RWPE2 (cell line): ENCODE data around the gene FHIT.

Source experiments
- ATAC-seq: fragments of 200-7000 bp; cut with Tn5 transposase; 3 replicates; pipeline ENCODE4 v1.9.1; 2021; ENCODE audit warnings: low read depth
- DNase-seq: peaks from one replicate; pipeline ENCODE4 v3.0.0-alpha.2; 2020; ENCODE audit warnings: low spot score
- H3K27ac ChIP-seq: fragments of 450-650 bp; 2 replicates; pipeline ENCODE4 v1.5.1; 2017; ENCODE audit warnings: mild to moderate bottlenecking; ENCODE audit not compliant: poor library complexity, severe bottlenecking
- H3K27me3 ChIP-seq: fragments of 250-450 bp; sonication (Bioruptor Pico); 2 replicates; pipeline ENCODE4 v1.5.1; 2021; ENCODE audit warnings: mild to moderate bottlenecking, moderate library complexity; ENCODE audit not compliant: insufficient read depth, poor library complexity, severe bottlenecking
- H3K36me3 ChIP-seq: fragments of 250-450 bp; sonication (Bioruptor Pico); 2 replicates; pipeline ENCODE4 v1.5.1; 2020; ENCODE audit warnings: low read depth, mild to moderate bottlenecking, moderate library complexity
- H3K4me1 ChIP-seq: fragments of 250-450 bp; sonication (Bioruptor Pico); 2 replicates; pipeline ENCODE4 v1.5.1; 2021; ENCODE audit warnings: mild to moderate bottlenecking, moderate library complexity; ENCODE audit not compliant: insufficient read depth, poor library complexity, severe bottlenecking
- H3K4me3 ChIP-seq: fragments of 250-450 bp; sonication (Bioruptor Pico); 2 replicates; pipeline ENCODE4 v1.5.1; 2021; ENCODE audit warnings: mild to moderate bottlenecking, moderate library complexity; ENCODE audit not compliant: severe bottlenecking
- H3K9me3 ChIP-seq: fragments of 250-450 bp; sonication (Bioruptor Pico); 2 replicates; pipeline ENCODE4 v1.5.1; 2021; ENCODE audit warnings: mild to moderate bottlenecking, moderate library complexity; ENCODE audit not compliant: severe bottlenecking
- TF ChIP-seq, protein P1 (sequence below): fragments of 450-650 bp; IDR thresholded peaks from one replicate; pipeline ENCODE4 v1.5.1; 2017; ENCODE audit warnings: mild to moderate bottlenecking, moderate library complexity; ENCODE audit not compliant: poor library complexity, severe bottlenecking

Gene FHIT

DNA sequence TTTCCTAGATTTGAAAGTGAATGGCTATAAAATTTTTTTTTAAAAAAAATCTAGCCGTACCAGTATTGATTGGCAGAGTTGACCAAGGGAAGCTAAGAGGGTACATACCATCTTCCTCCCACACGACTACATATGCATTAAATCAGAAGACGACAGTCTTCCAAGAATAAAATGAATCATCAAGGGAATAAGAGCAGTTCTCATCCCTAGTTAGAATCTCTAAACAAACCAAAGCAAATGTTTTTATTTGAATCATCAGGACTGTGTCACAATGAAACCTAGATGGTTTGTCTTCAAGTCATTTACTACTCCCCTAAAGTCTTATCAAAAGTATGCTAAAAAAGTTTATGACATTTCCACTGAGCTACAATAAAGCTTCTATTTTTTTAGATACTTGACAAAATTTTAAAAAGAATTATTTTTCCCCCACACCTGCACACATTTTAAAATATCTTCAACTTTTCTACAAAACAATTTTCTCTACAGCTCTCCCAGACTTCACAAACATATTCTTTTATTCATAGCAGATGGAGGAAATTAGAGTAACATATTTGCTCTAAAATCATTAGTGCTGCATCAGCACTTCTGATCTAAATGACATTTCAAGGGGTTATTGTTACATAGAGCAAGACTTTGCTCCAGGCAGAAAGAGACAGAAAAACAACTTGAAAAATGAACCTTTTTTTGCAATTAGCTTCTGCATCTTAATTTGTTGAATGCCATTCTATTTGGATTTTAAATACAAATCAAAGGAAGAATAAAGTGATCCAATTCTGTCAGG, 547.1 kb downstream of the FHIT start:
- no peak for DNase-seq
- H3K36me3 ChIP-seq, result no peaks in the 10 kb centered on the region
- peaks cover 3% of the 10 kb centered on the region for H3K4me1 ChIP-seq
- no peak overlapping the region for H3K27ac ChIP-seq
- H3K4me3 ChIP-seq, result no peak overlapping the region
- H3K27me3 ChIP-seq, result no peaks in the 10 kb centered on the region
- H3K9me3 ChIP-seq, result no peaks in the 10 kb centered on the region
- no peak for ATAC-seq
- TF ChIP-seq, protein P1, sequence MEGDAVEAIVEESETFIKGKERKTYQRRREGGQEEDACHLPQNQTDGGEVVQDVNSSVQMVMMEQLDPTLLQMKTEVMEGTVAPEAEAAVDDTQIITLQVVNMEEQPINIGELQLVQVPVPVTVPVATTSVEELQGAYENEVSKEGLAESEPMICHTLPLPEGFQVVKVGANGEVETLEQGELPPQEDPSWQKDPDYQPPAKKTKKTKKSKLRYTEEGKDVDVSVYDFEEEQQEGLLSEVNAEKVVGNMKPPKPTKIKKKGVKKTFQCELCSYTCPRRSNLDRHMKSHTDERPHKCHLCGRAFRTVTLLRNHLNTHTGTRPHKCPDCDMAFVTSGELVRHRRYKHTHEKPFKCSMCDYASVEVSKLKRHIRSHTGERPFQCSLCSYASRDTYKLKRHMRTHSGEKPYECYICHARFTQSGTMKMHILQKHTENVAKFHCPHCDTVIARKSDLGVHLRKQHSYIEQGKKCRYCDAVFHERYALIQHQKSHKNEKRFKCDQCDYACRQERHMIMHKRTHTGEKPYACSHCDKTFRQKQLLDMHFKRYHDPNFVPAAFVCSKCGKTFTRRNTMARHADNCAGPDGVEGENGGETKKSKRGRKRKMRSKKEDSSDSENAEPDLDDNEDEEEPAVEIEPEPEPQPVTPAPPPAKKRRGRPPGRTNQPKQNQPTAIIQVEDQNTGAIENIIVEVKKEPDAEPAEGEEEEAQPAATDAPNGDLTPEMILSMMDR, result no peak

DNA sequence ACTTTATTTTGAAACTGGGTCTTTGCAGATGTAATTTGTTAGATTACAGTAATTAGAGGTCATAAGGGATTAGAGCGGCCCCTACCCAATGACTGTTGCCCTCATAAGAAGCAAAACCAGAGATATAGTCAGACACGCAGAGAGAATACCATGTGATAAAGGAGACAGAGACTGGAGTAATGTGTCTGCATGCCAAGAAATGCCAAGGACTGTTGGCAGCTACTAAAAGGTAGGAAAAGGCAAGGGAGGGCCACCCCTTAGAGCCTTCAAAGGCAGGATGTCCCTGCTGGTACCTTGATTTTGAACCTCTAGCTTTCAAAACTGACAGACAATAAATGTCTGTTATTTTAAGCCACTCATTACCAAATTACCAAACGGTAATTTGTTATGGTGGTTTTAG, 548.2 kb downstream of the FHIT start:
- DNase-seq (no peak), ATAC-seq (no peak)
- Histone ChIP-seq H3K36me3 (no peaks in the 10 kb centered on the region), H3K4me3 (no peak overlapping the region), H3K9me3 (no peaks in the 10 kb centered on the region), H3K27ac (no peak overlapping the region), H3K27me3 (no peaks in the 10 kb centered on the region), H3K4me1 (peaks cover 3% of the 10 kb centered on the region)
- TF ChIP-seq, protein P1, result no peak

DNA sequence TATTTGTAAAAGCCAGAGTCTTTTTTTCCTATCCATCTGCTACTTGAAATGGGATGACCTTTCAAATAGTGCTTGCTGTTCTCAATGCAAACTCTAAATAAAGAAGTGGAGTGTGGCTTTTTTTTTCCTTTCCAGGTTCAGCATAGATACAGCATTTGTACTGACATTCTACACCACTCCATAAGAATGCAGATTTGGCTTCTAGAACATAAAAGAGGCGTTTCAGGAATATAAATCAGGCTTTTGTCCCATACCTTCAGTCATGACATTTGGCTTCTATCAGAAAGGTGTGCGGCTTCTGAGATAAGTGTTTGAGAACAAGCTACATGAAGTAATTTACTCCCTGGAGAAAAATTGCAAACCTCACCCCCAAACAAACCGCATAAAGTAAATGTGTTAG, 553.1 kb downstream of the FHIT start:
- Histone ChIP-seq H3K4me1 (no peaks in the 10 kb centered on the region), H3K27ac (no peak overlapping the region), H3K27me3 (no peaks in the 10 kb centered on the region), H3K4me3 (no peak overlapping the region), H3K9me3 (no peaks in the 10 kb centered on the region), H3K36me3 (no peaks in the 10 kb centered on the region)
- TF ChIP-seq, protein P1, result no peak
- ATAC-seq, result no peak
- DNase-seq, result no peak

DNA sequence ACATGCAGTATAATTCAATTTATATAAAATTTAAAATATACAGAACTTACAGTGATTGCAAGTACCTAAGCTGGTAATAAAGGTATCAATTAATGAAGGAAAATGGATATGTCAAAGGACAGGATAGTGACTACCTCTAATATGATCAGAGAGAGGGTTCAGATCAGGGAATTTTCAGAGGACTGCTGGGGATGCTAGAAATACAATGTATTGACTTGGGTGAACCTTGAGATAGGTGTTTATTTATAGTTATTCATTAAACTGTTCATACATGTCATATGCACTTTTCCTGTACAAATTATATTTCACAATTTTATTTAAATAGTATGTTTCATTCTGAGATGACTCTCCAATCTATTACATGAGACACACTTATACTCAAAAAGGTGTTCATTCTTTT, 554.1 kb downstream of the FHIT start:
- TF ChIP-seq, protein P1, result no peak
- Histone ChIP-seq H3K36me3 (no peaks in the 10 kb centered on the region), H3K9me3 (no peaks in the 10 kb centered on the region), H3K4me1 (no peaks in the 10 kb centered on the region), H3K27me3 (no peaks in the 10 kb centered on the region), H3K4me3 (no peak overlapping the region), H3K27ac (no peak overlapping the region)
- ATAC-seq, result no peak
- DNase-seq, result no peak

DNA sequence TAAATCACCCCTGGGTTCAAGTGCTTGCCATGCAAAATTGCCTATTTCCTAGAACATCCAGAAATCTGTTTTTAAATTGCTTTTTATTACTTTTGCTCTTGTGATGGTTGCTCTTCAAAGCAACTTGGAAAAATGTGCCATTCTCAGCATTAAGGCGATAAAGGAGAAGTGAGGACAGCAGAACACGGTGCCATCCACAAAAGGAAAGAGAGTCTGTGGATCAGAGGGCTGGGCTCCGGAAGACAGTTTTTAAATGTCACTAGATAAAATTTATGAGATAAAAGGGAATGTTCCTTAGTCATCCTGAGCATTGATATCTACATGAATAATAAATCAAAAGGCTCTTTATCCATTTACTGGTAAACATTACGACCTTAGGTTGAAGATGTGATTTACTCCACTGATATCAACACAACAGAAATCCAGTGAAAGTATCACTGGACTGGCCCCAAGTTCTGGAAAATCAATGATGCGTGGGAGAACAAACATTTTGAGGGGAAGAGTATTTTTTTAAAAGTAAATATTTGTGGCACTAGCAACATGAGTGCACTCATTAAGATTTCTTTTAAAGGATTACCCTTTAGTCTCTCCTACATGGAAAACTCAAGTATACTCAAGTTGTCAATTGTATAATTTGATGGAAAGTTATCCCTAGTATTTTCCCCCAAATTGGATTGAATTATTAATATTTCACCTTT, 554.7 kb downstream of the FHIT start:
- Histone ChIP-seq H3K4me3 (no peak overlapping the region), H3K27me3 (no peaks in the 10 kb centered on the region), H3K4me1 (no peaks in the 10 kb centered on the region), H3K27ac (no peak overlapping the region), H3K9me3 (no peaks in the 10 kb centered on the region), H3K36me3 (no peaks in the 10 kb centered on the region)
- DNase-seq, result no peak
- ATAC-seq, result no peak
- TF ChIP-seq, protein P1, result no peak
